ENCODE measurements around the gene EIPR1.
A peak's percentile ranks its signal among the peaks of the same experiment; 100 is the strongest.

Gene EIPR1

DNA sequence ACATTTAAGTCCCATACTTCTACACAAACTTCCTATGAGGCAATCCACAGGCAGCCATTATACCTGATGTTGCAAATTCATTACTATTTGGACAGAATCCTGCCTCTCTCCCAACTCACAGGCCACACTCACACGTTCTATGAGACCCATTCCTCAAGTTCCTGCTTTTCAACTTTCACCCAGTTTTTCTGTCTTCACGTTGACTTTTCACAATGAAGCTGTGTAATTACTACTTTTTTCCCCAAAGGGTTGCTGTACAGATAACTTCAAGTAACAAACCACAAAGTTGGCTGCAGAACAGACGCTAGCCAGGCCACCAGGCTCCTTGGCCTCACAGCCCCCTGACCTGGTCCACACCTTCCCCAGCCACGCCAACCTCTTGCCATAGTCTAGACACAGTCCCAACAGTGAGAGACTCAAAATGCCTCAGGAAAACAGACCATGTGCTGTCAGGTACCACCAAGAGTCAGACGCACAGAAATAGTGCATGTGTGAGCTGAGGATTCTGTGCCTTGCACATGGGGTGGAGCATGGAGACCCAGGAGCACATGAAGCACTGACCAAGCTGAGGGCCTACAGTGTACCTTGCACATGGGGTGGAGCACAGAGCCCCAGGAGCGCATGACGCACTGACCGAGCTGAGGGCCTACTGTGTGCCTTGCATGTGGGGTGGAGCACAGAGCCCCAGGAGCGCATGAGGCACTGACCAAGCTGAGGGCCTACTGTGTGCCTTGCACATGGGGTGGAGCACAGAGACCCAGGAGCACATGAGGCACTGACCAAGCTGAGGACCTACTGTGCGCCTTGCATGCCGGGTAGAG, 61.0 kb downstream of the EIPR1 start:
- in situ Hi-C loops (cut with HindIII; ENCODE audit: low pct_ligation_motif_present, low pct_unique_long_range_greater_than_20kb, low sequenced_read_pairs), result no loop called here
- DNase-seq, result no peak

DNA sequence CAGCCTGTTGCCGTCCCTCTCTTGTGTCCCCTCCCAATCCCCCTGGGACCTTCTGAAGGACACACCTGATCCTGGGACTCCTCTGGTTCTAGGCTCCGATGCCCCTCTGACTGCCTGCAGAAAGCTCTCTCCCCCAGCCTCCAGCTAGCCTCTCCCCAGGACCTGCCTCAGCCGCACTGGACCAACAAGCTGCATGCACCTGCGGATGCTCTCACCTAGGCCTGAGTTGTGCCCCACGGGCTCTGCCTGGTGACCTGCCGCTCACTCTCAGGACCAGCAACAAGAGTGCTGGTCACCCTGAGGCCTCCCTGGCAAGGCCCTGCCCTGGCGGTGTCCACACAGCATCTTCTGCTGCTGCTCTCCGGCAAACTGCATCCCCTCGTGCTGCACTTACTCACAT, 63.0 kb downstream of the EIPR1 start:
- in situ Hi-C loops (cut with HindIII; ENCODE audit: low pct_ligation_motif_present, low pct_unique_long_range_greater_than_20kb, low sequenced_read_pairs), result no loop called here
- DNase-seq, result no peak

GRCh38 chr2:3313781-3314375, 63.7 kb downstream of the EIPR1 start:
- in situ Hi-C loops (cut with HindIII; ENCODE audit: low pct_ligation_motif_present, low pct_unique_long_range_greater_than_20kb, low sequenced_read_pairs), result no loop called here
- no peak for DNase-seq

GRCh38 chr2:3312576-3313345, 64.9 kb downstream of the EIPR1 start:
- no peak for DNase-seq
- in situ Hi-C loops (cut with HindIII; ENCODE audit: low pct_ligation_motif_present, low pct_unique_long_range_greater_than_20kb, low sequenced_read_pairs), result no loop called here

DNA sequence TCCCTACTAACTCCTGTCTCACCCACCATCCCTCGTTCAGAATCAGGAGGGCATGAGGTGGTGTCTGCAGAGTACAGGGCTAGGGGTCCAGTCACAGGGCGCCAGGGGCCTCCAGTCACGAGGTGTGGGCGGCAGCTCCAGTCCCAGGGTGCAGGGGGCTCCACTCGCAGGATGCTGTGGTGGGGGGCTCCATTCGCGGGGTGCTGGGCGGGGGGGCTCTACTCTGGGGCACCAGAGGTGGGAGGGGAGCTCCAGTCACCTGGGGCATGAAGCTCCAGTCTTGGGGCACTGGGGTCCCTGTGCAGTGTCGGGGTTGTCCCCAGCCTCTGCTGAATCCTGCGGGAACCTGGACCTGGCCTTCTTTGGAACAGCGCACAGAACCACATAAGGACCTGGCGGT, 66.0 kb downstream of the EIPR1 start:
- no peak for DNase-seq
- in situ Hi-C loops (cut with HindIII; ENCODE audit: low pct_ligation_motif_present, low pct_unique_long_range_greater_than_20kb, low sequenced_read_pairs), result no loop called here

GRCh38 chr2:3309496-3310355, 67.9 kb downstream of the EIPR1 start:
- in situ Hi-C loops (cut with HindIII; ENCODE audit: low pct_ligation_motif_present, low pct_unique_long_range_greater_than_20kb, low sequenced_read_pairs), result no loop called here
- no peak for DNase-seq

DNA sequence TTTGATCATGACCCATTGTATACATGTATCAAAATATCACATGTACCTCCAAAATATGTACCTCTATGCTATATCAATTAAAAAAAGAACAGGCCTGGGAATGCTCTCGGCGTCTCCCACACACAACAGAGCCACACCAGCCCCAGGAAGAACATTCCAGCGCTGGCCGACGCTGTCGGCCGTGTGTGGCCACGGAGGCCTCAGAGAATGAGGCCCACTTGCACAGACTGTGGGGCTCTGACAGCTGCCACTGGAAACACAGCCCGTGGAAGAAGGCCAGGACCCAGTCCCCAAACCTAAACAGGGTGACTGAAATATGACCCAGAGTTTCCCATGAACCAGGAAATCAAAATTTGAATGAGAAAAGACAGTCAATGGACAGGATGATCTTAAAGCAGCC, 69.7 kb downstream of the EIPR1 start:
- DNase-seq, result no peak
- in situ Hi-C loops (cut with HindIII; ENCODE audit: low pct_ligation_motif_present, low pct_unique_long_range_greater_than_20kb, low sequenced_read_pairs), result no loop called here

GRCh38 chr2:3307236-3307635, 70.4 kb downstream of the EIPR1 start:
- in situ Hi-C loops (cut with HindIII; ENCODE audit: low pct_ligation_motif_present, low pct_unique_long_range_greater_than_20kb, low sequenced_read_pairs), result no loop called here
- no peak for DNase-seq

DNA sequence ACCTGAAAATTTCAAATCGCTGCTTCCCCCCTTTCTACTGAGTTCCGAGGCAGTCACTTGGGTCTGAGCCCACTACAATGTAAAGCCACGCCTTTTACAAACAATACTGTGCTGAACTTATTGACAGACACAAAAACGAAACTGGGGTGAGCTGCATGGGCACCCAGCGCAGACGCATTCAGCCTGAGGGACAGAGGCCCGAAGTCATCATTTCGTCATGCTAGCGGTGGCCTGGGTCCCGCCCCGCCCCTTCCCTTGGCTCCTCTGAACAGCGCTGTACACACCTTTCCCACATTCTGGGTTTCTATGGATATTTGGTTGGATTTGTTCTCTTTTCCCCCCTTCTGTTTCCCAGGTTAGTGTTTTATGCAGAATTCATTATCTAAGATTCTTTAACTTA, 71.7 kb downstream of the EIPR1 start:
- in situ Hi-C loops (cut with HindIII; ENCODE audit: low pct_ligation_motif_present, low pct_unique_long_range_greater_than_20kb, low sequenced_read_pairs), result no loop called here
- DNase-seq, result no peak

- in situ Hi-C loops (cut with HindIII; ENCODE audit: low pct_ligation_motif_present, low pct_unique_long_range_greater_than_20kb, low sequenced_read_pairs), result no loop called here
- DNase-seq, result no peak
Observed at GRCh38 chr2:3305431-3305830, 72.2 kb downstream of the EIPR1 start.

DNA sequence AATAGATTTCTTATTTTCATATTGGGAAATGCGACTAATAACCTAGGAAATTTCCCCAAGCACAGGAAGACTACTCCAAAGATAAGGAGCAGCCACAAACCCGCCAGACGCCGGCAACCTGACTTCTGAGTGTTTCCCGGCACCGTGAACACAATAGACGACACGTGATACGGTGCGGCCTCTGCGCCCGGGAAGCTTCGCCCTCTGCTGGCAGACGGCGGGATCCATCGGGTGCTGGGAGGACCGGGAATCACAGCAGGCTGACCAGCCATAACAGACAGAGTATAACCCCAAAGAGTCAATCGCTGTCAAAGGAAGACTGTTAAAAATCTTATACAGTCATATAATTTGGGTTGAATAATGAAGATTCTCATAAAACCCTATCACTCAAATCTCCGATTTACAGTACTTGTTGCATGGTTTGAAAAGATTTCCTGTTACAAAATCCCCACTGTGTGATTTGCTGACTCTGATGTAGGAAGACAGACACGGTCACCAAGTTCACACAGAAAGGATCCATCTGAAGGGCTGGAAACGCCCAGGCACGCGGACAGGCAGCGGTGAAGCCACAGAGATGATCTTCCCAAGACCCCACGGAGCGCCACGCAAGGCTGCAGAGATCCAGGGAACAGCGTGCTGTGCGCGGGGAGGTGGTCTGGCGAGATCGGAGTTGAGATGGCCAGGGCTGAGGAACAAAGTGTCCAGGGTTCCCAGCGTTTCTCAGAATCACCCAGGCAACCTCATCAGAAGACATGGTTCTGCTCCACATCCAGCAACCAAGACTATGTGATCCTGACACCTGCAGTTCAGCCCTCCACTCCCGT, 73.8 kb downstream of the EIPR1 start:
- DNase-seq, result peak; percentile 79
- in situ Hi-C loops (cut with HindIII; ENCODE audit: low pct_ligation_motif_present, low pct_unique_long_range_greater_than_20kb, low sequenced_read_pairs), result no loop called here

DNA sequence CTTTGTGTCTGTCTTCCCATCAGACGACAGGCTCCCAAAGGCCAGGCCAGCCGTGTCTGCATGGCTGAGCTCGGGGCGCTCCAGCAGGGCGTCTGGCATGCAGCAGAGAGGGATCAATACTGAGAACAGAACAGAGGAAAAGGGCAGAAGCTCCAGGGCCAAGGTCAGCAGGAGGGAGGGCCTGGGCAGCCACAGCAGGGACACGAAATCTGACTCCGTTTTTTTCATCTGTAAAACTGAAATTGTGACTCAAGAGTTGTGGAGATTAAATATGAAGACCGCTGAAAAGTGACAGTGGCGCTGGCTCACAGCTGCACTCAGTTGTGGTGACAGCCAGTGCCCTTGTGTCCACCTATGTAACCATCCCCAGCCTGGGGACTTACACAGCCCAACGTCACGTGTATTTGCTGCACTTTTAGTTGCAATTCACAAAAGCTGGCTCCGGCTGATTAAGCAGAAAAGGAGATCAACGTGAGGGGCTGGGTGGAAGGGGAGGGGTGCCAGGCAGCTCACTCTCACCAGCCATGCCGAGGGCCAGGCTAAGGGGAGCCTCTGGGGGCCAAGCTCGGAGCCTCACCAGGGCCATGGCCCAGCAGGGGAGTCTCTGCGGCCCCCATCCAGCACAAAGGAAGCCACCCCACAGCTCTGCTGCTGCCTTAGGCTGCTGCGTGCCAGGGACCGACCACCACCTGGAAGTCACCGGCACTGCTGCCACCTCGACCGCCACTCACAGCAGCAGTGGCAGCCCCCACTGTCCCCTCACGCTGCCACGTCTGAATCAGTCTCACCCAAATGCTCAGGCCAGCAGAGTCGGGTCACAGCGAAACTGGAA, 74.7 kb downstream of the EIPR1 start:
- DNase-seq, result no peak
- in situ Hi-C loops (cut with HindIII; ENCODE audit: low pct_ligation_motif_present, low pct_unique_long_range_greater_than_20kb, low sequenced_read_pairs), result no loop called here

DNA sequence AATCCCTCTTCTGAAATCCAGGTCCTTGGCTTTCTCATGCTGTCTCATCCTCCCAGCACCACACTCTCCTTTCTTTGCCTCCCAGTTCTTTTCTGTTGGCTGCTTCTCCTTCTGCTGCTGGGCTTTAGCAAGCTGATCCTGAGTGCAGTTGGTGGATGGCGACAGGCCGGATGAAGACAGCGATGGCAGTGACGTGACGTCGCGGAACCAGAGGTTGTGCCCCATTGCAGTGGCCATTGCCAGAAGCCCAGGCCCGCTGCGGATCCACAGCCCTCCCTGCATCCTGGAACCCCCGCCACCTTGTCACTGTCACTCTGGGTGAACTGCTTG, 75.2 kb downstream of the EIPR1 start:
- in situ Hi-C loops (cut with HindIII; ENCODE audit: low pct_ligation_motif_present, low pct_unique_long_range_greater_than_20kb, low sequenced_read_pairs), result no loop called here
- no peak for DNase-seq

- no peak for DNase-seq
- in situ Hi-C loops (cut with HindIII; ENCODE audit: low pct_ligation_motif_present, low pct_unique_long_range_greater_than_20kb, low sequenced_read_pairs), result no loop called here
Observed at GRCh38 chr2:3301001-3301400, 76.6 kb downstream of the EIPR1 start.

GRCh38 chr2:3300224-3300995, 77.2 kb downstream of the EIPR1 start:
- in situ Hi-C loops (cut with HindIII; ENCODE audit: low pct_ligation_motif_present, low pct_unique_long_range_greater_than_20kb, low sequenced_read_pairs), result no loop called here
- no peak for DNase-seq

GRCh38 chr2:3299703-3300102, 77.9 kb downstream of the EIPR1 start:
- no peak for DNase-seq
- in situ Hi-C loops (cut with HindIII; ENCODE audit: low pct_ligation_motif_present, low pct_unique_long_range_greater_than_20kb, low sequenced_read_pairs), result no loop called here

DNA sequence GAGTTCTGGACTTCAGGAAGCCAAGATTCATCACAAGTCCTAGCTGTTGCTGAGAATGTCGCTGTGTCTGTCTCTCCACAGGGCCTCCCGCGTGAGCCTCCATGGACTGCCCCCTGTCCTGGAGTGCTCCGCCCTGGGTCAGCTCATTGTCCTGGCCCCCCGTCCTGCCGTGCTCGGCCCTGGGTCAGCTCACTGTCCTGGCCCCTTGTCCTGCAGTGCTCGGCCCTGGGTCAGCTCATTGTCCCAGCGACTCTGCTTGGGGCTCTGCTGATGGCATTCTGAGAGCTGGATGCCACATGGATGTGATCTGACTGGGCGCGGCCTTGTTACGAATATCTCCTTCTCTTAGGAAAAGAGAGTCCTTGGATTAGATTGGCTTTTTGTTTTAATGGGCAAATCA, 78.5 kb downstream of the EIPR1 start:
- in situ Hi-C loops (cut with HindIII; ENCODE audit: low pct_ligation_motif_present, low pct_unique_long_range_greater_than_20kb, low sequenced_read_pairs), result no loop called here
- no peak for DNase-seq

All from ACHN (cell line).